A673 (cell line): ENCODE measurements around the gene MRTFA. TPM values are rescaled to one million over a fixed set of nuclear protein-coding genes. Genes with fewer than 3 reads are reported as not detected.

Experiments
- BruUV-seq: library from RNA; stranded (reverse); fragments of 400-500 nt; replicated peaks from 2 replicates; lab custom pipeline; 2021; lab: Mats Ljungman, UMichigan
- CTCF ChIA-PET: fragments of 300-600 bp; sonication (Branson Sonifier 250); formaldehyde crosslinking; loops from one replicate; lab custom pipeline; 2022; ENCODE audit warnings: antibody characterized with exemption; lab: Charles Lee
- POLR2A ChIA-PET: fragments of 300-600 bp; sonication (Branson Sonifier 250); formaldehyde crosslinking; loops from one replicate; lab custom pipeline; 2022; ENCODE audit warnings: antibody characterized with exemption; ENCODE audit not compliant: low non-redundant PET; lab: Charles Lee
- DNase-seq: peaks from one replicate; pipeline ENCODE4 v3.0.0-alpha.2; 2015; ENCODE audit warnings: low spot score
- H3K27ac ChIP-seq: fragments of 200-600 bp; sonication (generic); 2 replicates; pipeline ENCODE4 v1.5.1; 2016; ENCODE audit warnings: mixed run types, low read depth, mild to moderate bottlenecking, mixed read lengths, antibody characterized with exemption, low read length; ENCODE audit not compliant: poor library complexity, severe bottlenecking
- H3K27me3 ChIP-seq: fragments of 200-600 bp; sonication (generic); replicated peaks from 2 replicates; pipeline ENCODE4 v1.6.1; 2017; ENCODE audit warnings: mixed run types, low read depth, mild to moderate bottlenecking, mixed read lengths, antibody characterized with exemption, low read length; ENCODE audit not compliant: insufficient read depth, poor library complexity
- H3K36me3 ChIP-seq: fragments of 200-600 bp; sonication (generic); 2 replicates; pipeline ENCODE4 v1.6.1; 2016; ENCODE audit warnings: mixed run types, mild to moderate bottlenecking, mixed read lengths, antibody characterized with exemption, low read length; ENCODE audit not compliant: insufficient read depth, poor library complexity, severe bottlenecking
- H3K4me1 ChIP-seq: fragments of 200-600 bp; sonication (generic); 2 replicates; pipeline ENCODE4 v1.6.1; 2017; ENCODE audit warnings: mixed run types, mild to moderate bottlenecking, mixed read lengths, antibody characterized with exemption, low read length; ENCODE audit not compliant: insufficient read depth, poor library complexity, severe bottlenecking
- H3K4me3 ChIP-seq: fragments of 200-600 bp; sonication (generic); 2 replicates; pipeline ENCODE4 v1.5.1; 2016; ENCODE audit warnings: low read depth, mixed run types, mild to moderate bottlenecking, mixed read lengths, low read length; ENCODE audit not compliant: poor library complexity, severe bottlenecking
- H3K9me3 ChIP-seq: fragments of 200-600 bp; sonication (generic); 2 replicates; pipeline ENCODE4 v1.6.1; 2016; ENCODE audit warnings: mixed run types, low read depth, mild to moderate bottlenecking, mixed read lengths, antibody characterized with exemption, low read length; ENCODE audit not compliant: poor library complexity, severe bottlenecking
- CTCF ChIP-seq: fragments of 300-800, 200-600 bp; sonication (generic); conservative IDR thresholded peaks from 2 replicates; pipeline ENCODE4 v1.5.1; 2017; ENCODE audit warnings: low read depth, mild to moderate bottlenecking, antibody characterized with exemption, low read length, moderate library complexity, mixed read lengths
- EZH2 ChIP-seq: fragments of 200-600 bp; sonication (generic); IDR thresholded peaks from 2 replicates; pipeline ENCODE4 v1.6.1; 2017; ENCODE audit warnings: borderline replicate concordance, low read depth, mild to moderate bottlenecking, mixed read lengths, antibody characterized with exemption, low read length; ENCODE audit not compliant: poor library complexity, severe bottlenecking
- intact Hi-C: fragments of 100-400 bp; cut with micrococcal nuclease; formaldehyde crosslinking; loops from one replicate; pipeline ENCODE4 v1.10.0; 2022; ENCODE audit not compliant: unreplicated experiment
- total RNA-seq: library from RNA; stranded (reverse); gene quantifications from 2 replicates; pipeline ENCODE4 v1.2.3, GENCODE V29; 2021

The MRTFA gene
- total RNA-seq, 1 experiment from 2014 or later: 35.8 TPM

- Histone ChIP-seq H3K4me1 (peaks cover 8% of the 10 kb centered on the region), H3K4me3 (no peak overlapping the region), H3K27me3 (no peaks in the 10 kb centered on the region), H3K9me3 (no peaks in the 10 kb centered on the region), H3K36me3 (peaks cover 45% of the 10 kb centered on the region), H3K27ac (no peak overlapping the region)
- intact Hi-C loops: no loop called here
- no peak for DNase-seq
- POLR2A ChIA-PET: no interaction called here
- BruUV-seq: no TSS peak
- no peak for TF ChIP-seq EZH2
- no peak for TF ChIP-seq CTCF
- CTCF ChIA-PET: no interaction called here
Observed at GRCh38 chr22:40368016-40368415, 268.5 kb downstream of the MRTFA start.

- BruUV-seq: no TSS peak
Observed at GRCh38 chr22:40367342-40367741, 269.2 kb downstream of the MRTFA start.

DNA sequence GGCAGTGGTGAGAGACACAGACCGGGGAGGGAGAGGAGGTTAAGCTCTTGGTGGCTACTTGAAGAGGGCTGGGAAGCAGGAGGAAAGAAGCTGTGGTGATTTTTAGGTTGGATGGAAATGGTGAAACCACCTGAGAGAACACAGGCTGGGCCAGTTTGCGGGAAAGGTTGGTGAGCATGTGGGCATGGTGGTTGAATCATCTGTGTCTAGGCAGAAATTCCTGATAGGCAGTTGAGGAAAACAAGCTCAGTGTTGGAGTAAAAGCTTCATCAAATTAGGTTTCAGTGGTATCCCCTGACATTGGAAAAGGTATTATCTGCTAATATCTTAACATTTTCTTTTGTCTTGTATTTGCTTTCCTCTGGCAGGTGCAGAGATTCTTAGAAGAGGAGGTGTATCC lies 270.5 kb downstream of the MRTFA start:
- intact Hi-C loops: no loop called here
- Histone ChIP-seq H3K9me3 (no peaks in the 10 kb centered on the region), H3K36me3 (peaks cover 65% of the 10 kb centered on the region), H3K4me3 (no peak overlapping the region), H3K27ac (no peak overlapping the region), H3K4me1 (no peaks in the 10 kb centered on the region), H3K27me3 (no peaks in the 10 kb centered on the region)
- no TSS peak for BruUV-seq
- CTCF ChIA-PET: no interaction called here
- TF ChIP-seq EZH2 (no peak), CTCF (no peak)
- no peak for DNase-seq
- POLR2A ChIA-PET: interaction anchor here (0.6 kb wide), 1 partner anchor 490 kb away, joined by 10 read pairs; the partner anchor contains the start of gene ST13

More at GRCh38 chr22:40367342-40367741, 269.2 kb downstream of the MRTFA start:
- Histone ChIP-seq H3K4me3 (no peak overlapping the region), H3K36me3 (peaks cover 52% of the 10 kb centered on the region), H3K27me3 (no peaks in the 10 kb centered on the region), H3K27ac (no peak overlapping the region), H3K9me3 (no peaks in the 10 kb centered on the region), H3K4me1 (peaks cover 2% of the 10 kb centered on the region)
- TF ChIP-seq CTCF (no peak), EZH2 (no peak)
- no peak for DNase-seq
- intact Hi-C loops: no loop called here
- ChIA-PET POLR2A (interaction anchor here (0.6 kb wide), 1 partner anchor 136 kb away, joined by 6 read pairs; no protein-coding TSS in a partner anchor), CTCF (no interaction called here)
